Kidney tubule cell (primary cell): ENCODE results near the gene TST.
"Not testable (repeated sequence)": the region's sequence is repeated elsewhere in the genome, so short reads cannot be mapped to it uniquely, and the experiment has no call there.

Experiments
- DNase-seq: peaks from one replicate; pipeline ENCODE4 v3.0.0-alpha.2; 2018; ENCODE audit warnings: low spot score

Gene TST

DNA sequence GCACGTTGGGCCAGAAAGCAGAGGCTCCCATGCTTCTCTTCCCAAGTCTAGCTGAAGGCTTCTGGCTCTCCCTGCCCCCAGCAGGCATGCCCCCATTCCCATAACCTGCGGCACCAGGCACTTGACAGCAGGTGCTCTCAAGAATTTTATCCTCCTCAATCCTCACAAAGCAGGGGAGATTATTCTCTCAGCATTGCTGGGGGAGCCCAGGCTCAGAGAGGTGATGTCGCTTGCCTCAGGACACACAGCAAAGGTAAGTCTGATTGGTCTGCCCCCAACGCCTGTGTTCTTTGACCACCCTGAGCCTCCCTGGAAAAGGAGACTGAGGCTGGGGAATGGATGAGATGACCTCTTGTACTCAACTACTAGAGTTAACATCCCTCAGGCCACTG lies 4.8 kb downstream of the TST start:
- DNase-seq: no peak

- DNase-seq: no peak
Observed at GRCh38 chr22:37012956-37013355, 6.3 kb downstream of the TST start.

- DNase-seq: no peak
Observed at GRCh38 chr22:37012262-37012904, 6.9 kb downstream of the TST start.

DNA sequence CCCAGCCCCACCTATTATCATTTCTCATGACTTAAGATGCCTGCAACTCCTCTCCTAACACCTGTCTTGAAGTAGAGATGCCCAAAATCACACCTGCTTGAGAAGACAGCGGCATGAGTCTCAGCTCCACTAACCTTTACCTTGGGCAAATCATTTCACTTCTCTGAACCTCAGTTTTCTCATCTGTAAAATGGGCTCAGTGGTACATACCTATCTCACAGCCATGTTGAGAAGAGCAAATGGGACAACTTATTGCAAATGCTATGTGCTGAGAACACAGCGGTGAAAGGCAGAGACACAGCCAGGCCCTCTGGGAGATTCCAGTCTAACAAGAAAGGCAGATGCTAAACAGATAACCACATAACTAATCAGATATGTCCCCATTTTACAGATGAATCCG lies 7.8 kb downstream of the TST start:
- no peak for DNase-seq

DNA sequence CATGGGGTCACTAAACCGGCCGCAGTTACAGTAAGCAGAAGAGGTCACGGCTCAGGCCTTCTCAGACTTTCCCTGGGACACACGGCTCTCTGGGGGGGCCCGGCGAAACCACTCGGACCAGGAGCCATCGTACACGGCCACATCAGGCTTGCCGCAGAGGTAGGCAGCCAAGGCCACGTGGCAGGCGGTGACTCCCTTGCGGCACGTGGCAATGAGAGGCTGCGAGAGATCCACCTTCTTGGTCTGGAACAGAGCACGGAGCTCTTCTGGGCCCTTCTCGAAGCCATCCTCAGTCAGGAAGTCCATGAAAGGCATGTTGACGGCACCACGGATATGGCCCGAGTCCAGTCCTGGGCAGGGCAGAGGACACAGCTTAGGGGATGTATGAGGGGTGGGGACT lies 8.3 kb downstream of the TST start:
- no peak for DNase-seq

- DNase-seq: no peak
Observed at GRCh38 chr22:37010174-37010573, 9.1 kb downstream of the TST start.

DNA sequence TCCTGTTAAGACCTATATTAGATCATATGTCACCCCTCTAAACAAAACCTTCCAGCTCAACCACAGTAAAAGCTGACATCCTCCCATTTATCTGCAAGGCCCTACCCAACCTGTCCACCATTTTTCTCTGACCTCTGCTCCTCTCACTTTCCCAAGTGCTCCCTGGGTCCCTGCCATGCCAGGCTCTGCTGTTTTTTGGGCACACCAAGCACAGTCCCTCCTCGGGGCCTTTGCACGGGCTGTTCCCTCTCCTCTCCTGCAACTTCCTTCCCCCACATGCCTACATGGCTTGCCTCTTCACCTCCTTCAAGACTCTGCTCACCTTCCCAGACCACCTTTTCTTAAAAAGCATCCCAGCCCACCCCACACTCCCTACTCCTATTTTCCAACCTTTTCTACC lies 9.8 kb downstream of the TST start:
- no peak for DNase-seq

DNA sequence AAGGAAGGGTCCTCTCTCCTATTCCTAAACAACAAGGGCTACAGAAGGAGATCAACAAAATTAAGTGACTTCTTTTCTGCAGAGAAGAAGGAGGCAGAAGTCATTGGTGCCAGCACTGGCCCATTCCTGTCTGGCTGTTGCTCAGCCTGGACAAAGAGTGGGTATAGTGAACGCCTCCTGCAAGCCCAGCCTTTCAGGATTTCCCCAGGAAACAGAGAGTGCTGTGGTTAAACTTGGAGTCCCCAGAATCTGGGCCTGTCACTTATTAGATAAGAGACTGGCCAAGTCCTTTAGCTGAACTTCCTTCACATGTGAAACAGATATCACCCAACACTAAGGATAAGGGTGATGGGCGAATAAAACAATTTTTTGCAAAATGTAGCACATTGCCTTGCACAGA lies 10.9 kb downstream of the TST start:
- no peak for DNase-seq

DNA sequence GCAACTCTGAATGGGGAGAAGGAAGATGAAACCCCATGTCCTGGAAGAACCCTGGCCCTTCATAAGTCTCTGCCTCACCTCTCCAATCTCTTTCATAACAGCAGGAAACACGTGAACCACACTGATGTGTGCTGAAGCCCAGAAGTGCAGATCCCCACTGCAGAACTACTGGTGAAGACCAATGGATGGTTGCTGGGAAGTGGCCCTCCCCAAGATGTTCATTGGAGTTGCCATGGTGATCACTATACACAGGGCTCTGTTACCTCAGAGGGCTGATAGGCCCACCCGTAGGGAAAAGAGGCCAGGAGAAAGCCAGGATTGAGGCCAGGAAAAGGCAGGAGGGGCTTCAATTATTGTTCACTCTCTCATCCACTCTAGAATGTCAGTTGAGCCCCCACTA lies 11.6 kb downstream of the TST start:
- no peak for DNase-seq

GRCh38 chr22:37002633-37003032 lies 16.6 kb downstream of the TST start:
- no peak for DNase-seq

GRCh38 chr22:37001826-37002225 lies 17.4 kb downstream of the TST start:
- DNase-seq: no peak

DNA sequence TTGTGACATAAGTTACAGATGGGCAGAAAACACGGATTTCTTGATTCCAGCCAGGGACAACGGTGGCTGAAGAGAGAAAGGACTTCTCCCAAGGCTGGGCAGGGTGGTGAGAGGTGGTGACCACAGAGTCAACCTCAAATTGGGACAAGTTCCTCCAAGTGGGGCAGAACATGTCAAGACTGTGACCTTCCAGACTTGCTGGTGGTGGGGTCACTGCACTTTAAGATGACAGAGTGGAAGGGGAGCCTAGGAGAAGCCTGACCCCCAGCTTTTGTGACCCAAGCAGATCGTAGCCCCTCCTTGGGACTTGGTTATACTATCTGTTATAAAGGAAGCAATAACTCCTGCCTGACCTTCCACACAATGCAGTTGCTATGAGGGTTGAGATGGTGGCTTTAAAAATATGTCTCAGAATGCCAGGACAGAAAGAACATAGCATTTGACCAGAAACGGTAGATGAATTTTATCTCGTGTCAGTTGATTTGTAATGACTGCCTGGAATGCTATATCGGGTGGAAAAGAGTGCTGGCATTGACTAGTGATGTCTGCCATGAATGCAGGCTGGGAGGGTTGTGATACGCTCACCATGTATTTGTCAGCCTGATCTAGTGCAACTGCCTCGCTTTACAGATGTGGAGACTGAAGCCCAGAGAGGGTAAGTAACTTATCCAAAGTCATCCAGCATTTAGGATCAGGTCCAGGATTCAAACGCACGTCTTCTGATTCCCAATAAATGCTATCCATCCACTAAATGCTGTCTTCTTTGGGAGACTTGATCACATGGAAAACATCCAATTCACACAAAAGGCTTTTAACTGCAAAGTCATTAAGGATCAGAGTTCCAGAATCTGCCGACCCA lies 18.3 kb downstream of the TST start:
- DNase-seq: no peak

- no peak for DNase-seq
Observed at GRCh38 chr22:36999463-36999862, 19.8 kb downstream of the TST start.

GRCh38 chr22:36998620-36999351 lies 20.5 kb downstream of the TST start:
- DNase-seq: peak; percentile 28

- no peak for DNase-seq
Observed at GRCh38 chr22:36997746-36998145, 21.5 kb downstream of the TST start.

DNA sequence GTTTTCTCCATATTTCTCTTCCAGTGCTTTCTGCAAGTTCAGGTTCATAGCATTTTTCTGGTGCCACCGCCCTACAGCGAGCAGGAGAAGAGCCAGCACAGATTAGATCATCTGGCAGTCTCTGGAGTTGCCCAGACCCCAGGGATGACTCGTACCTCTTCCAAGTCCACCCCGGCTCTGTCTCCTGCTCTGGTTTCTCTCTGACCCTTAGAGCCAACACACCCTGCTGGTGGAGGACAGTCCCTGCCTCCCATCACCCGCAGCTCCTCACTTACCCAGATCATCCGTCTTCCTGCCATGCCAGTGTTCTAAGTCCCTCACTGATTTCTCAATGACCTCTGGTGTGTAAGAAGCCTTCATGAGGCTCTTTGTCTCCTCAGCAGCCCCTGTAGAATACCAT lies 28.0 kb downstream of the TST start:
- peak; percentile 23 for DNase-seq

DNA sequence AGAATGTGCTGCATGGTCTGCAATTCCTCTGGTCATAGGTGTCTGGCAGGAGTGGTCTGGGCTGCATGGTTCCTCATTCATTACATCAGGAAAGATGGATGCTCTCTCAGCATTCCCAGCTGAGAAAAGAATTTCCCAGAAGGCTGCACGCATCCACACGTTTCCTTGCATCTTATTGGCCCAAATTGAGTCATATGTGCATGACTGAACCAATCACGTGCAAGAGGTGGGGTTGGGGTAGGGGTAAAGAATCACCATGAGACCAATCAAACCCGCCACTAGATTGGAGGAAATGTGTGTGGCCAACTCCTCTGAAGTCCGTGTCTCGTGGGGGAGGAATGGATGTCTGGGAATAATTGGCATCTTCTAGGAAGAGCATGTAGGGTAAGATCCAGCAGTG lies 28.8 kb downstream of the TST start:
- DNase-seq: no peak

- DNase-seq: not testable (repeated sequence)
Observed at GRCh38 chr22:36989012-36989411, 30.2 kb downstream of the TST start.

DNA sequence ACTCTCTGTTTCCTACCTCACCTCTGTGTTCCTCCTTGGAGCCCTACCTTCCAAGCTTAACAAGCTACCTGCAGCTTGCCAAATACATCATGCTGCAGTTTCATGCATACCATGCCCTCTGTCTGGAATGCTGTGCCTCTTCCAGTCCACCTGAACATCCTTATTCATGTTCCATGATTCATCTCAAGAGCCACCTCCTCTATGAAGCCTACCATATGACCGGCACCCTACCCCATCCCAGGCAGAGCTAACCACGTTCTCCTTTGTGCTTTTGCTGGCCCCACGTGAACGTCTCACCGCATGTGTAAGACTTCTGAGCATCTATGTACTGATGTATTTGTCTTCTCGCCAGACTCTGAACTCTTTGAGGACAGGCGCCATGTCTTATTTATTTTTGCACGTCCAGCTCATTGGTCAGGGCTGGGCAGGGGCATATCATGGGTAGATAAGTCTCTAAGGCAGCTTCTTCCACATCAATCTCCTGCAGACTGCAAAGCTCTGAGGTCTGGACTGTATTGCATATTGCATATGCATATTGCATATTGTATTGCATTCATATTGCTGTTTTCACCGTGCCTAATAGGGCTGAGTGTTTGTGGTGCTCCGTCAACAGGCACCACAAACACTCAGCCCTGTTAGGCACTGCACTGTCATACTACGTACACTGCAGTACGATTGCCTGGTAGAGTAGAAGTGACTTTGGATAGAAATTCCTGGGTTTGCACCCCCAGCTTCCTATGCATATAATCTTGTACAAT lies 31.0 kb downstream of the TST start:
- no peak for DNase-seq

DNA sequence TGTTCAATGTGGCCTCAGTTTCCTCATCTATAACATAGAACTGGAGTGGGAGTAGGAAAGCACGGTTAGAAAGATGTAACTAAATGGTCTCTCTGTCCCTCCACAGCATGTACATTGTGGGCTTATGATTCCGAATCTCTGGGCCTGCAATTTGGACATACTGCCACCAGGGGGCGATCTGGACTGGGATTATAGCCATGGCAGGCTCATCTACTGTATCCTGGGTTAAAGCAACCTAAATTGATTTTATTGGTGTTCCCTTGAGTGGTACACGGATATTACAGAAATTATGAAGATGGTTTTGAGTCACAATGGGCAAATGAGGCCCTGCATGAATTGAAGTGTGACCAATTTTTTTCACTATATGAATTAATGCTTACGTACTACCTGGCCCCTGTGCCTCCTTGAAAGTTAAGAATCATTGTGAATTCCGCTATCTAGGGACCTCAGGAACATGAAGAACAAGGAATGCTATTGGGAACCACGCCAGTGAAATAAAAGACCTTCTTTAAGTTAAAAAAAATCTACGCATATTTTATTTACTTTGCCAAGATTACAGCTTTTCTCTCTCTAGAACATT lies 32.9 kb downstream of the TST start:
- DNase-seq: peak; percentile 20

DNA sequence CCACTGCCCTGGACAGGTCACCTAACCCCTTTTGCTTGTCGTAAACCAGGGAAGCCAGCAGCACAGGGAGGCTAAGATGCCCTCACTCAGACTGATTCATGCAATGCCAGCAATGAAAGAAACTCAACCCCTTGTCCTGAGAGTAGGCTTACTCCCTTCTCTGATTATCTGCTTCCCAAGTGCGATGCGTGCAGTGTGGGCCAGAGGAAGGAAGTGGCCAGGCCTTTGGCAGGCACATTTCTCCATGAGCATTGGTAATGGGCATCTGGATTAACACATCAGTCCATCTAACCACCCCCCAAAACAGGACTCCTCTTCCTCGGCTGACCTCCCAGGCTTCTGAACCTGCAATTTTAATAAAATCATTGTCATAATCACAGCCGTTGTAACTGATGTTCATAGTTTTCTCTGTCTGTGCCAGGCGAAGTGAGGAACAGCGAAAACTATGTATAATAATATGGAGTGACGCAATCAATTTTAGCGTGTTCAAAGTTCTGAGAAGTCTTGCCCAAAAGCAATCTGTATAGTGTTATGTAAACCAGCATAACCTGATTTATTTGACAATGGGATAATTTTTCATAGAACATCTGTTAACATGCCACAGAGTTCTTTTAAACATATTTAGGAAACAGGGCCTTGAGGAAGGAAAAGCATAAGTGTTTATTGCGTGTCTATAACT lies 33.9 kb downstream of the TST start:
- no peak for DNase-seq
